WERI-Rb-1 (cell line): ENCODE measurements around the gene PLEKHD1.

ENCODE experiments used
- DNase-seq: peaks from one replicate; pipeline ENCODE4 v3.0.0-alpha.2; 2020
- H3K27ac ChIP-seq: fragments of 250-450 bp; sonication (Bioruptor Pico); 2 replicates; pipeline ENCODE4 v1.5.1; 2020; ENCODE audit warnings: mild to moderate bottlenecking, moderate library complexity
- H3K27me3 ChIP-seq: fragments of 250-450 bp; sonication (Bioruptor Pico); 2 replicates; pipeline ENCODE4 v1.5.1; 2021; ENCODE audit warnings: mild to moderate bottlenecking, low read depth, moderate library complexity; ENCODE audit not compliant: insufficient read depth, severe bottlenecking
- H3K36me3 ChIP-seq: fragments of 250-450 bp; sonication (Bioruptor Pico); 2 replicates; pipeline ENCODE4 v1.5.1; 2020; ENCODE audit warnings: mild to moderate bottlenecking, moderate library complexity
- H3K4me3 ChIP-seq: 2 replicates; pipeline ENCODE4 v1.5.1; 2011; ENCODE audit warnings: low read depth, mild to moderate bottlenecking, control low read depth, low read length
- H3K9me3 ChIP-seq: fragments of 250-450 bp; sonication (Bioruptor Pico); 2 replicates; pipeline ENCODE4 v1.5.1; 2021; ENCODE audit warnings: mild to moderate bottlenecking, moderate library complexity; ENCODE audit not compliant: severe bottlenecking
- CTCF ChIP-seq: IDR thresholded peaks from 2 replicates; pipeline ENCODE4 v1.5.1; 2011; ENCODE audit warnings: low read depth, mild to moderate bottlenecking, control low read depth, inconsistent platforms, low read length

The PLEKHD1 gene

GRCh38 chr14:69551511-69551910 is 67.0 kb downstream of the PLEKHD1 start:
- Histone ChIP-seq H3K9me3 (no peaks in the 10 kb centered on the region), H3K27me3 (no peaks in the 10 kb centered on the region), H3K4me3 (no peak overlapping the region), H3K27ac (no peak overlapping the region), H3K36me3 (no peaks in the 10 kb centered on the region)
- no peak for DNase-seq
- TF ChIP-seq CTCF: no peak

- TF ChIP-seq CTCF: no peak
- no peaks in the 10 kb centered on the region for H3K36me3 ChIP-seq
- DNase-seq: no peak
- H3K9me3 ChIP-seq: no peaks in the 10 kb centered on the region
- H3K27ac ChIP-seq: no peak overlapping the region
- H3K27me3 ChIP-seq: no peaks in the 10 kb centered on the region
- H3K4me3 ChIP-seq: no peak overlapping the region
Measured at GRCh38 chr14:69553252-69553651, 68.7 kb downstream of the PLEKHD1 start.

GRCh38 chr14:69554500-69554899 is 70.0 kb downstream of the PLEKHD1 start:
- no peaks in the 10 kb centered on the region for H3K9me3 ChIP-seq
- H3K36me3 ChIP-seq: no peaks in the 10 kb centered on the region
- no peak overlapping the region for H3K4me3 ChIP-seq
- no peak for TF ChIP-seq CTCF
- no peak overlapping the region for H3K27ac ChIP-seq
- no peak for DNase-seq
- H3K27me3 ChIP-seq: no peaks in the 10 kb centered on the region

- Histone ChIP-seq H3K9me3 (no peaks in the 10 kb centered on the region), H3K27me3 (no peaks in the 10 kb centered on the region), H3K27ac (no peak overlapping the region), H3K4me3 (no peak overlapping the region), H3K36me3 (no peaks in the 10 kb centered on the region)
- TF ChIP-seq CTCF: no peak
- DNase-seq: no peak
Measured at GRCh38 chr14:69558774-69559173, 74.2 kb downstream of the PLEKHD1 start.

- TF ChIP-seq CTCF: no peak
- no peaks in the 10 kb centered on the region for H3K9me3 ChIP-seq
- H3K36me3 ChIP-seq: no peaks in the 10 kb centered on the region
- no peak for DNase-seq
- H3K27ac ChIP-seq: no peak overlapping the region
- no peaks in the 10 kb centered on the region for H3K27me3 ChIP-seq
- H3K4me3 ChIP-seq: no peak overlapping the region
Measured at GRCh38 chr14:69559581-69560011, 75.1 kb downstream of the PLEKHD1 start.

- H3K27me3 ChIP-seq: no peaks in the 10 kb centered on the region
- H3K36me3 ChIP-seq: no peaks in the 10 kb centered on the region
- H3K4me3 ChIP-seq: no peak overlapping the region
- no peak overlapping the region for H3K27ac ChIP-seq
- DNase-seq: no peak
- H3K9me3 ChIP-seq: no peaks in the 10 kb centered on the region
- no peak for TF ChIP-seq CTCF
Measured at GRCh38 chr14:69560826-69561225, 76.3 kb downstream of the PLEKHD1 start.
